GM19467 (cell line): Measurements from ENCODE around the gene LPP.

Experiments
- ATAC-seq: cut with Tn5 transposase; IDR thresholded peaks from one replicate; pipeline ENCODE4 v1.9.1; 2021; ENCODE audit warnings: mild to moderate bottlenecking, moderate library complexity; ENCODE audit not compliant: unreplicated experiment

The LPP gene

DNA sequence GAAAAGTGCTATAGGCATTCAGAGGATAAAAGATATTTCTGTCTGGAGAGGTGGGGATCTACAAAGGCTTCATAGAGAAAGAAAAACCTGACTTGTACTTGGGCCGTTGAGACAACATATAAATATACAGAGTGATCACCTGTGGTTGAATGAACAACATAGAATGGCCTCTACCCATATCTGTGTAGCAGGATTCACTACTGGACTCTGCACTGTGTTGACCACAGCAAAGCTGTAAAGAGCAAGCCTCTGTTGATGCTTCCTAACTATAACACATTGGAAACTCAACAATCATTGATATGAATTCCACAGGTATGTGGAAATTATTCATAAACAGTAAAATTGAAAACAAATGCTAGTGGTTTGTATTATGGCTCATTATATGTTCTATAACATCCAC lies 19.1 kb upstream of the LPP start:
- no peak for ATAC-seq

- ATAC-seq = no peak
Measured at GRCh38 chr3:188135271-188135670, 18.7 kb upstream of the LPP start.

DNA sequence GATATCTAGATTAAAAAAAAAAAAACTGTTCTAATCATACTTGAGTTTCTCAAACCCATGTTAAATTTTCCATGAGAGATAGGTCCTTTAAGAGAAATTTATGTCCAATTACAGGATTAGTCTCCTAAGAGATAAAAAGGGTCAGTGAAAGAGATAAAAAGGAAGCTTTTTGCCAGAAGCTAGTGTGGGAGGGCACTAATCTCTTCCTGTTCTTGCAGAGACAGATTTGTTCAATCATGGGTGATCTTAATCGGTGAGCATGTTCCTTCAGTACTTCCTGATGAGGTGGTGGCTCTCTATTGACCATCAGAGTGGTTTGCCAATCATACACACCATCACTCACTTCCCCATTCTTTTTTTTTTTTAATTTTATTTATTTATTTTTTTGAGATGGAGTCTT lies 16.9 kb upstream of the LPP start:
- no peak for ATAC-seq

DNA sequence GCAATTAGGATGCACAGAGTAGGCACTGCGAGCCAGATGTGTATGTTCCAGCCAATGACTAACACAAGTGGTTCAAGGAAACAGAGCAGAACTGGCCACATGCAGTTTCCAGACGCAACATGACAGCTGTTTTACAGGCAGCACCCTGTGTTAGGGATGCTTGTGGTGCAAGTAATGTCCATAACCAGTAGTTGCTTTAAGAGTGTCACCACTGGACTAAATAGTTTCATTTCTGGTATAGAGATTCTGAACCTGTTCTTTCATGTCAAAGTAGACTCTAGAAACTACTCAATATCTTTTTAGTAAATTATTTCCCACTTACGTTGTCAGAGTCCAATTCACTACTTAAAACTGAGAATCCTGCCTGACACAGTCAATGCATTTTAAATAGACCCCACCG lies 14.5 kb upstream of the LPP start:
- no peak for ATAC-seq

DNA sequence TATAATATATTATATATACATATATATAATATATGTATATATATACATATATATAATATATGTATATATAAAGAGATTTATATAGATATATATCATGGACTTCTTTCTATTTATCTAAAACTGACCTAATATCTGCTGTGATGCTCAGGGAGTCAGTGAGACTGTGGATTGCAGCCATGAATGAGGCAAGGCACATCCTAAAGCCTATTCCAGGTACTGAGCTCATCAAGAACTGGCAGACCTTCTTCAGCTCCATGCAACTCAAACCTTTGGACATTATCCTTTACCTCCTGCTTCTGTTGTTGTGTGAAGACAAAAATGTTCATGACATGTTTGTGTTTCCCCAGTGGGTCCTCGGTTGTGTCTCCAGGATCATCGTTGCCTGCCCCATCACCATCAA lies 7.7 kb upstream of the LPP start:
- ATAC-seq = no peak

- no peak for ATAC-seq
Measured at GRCh38 chr3:188147782-188148181, 6.2 kb upstream of the LPP start.

- no peak for ATAC-seq
Measured at GRCh38 chr3:188148318-188148717, 5.6 kb upstream of the LPP start.

DNA sequence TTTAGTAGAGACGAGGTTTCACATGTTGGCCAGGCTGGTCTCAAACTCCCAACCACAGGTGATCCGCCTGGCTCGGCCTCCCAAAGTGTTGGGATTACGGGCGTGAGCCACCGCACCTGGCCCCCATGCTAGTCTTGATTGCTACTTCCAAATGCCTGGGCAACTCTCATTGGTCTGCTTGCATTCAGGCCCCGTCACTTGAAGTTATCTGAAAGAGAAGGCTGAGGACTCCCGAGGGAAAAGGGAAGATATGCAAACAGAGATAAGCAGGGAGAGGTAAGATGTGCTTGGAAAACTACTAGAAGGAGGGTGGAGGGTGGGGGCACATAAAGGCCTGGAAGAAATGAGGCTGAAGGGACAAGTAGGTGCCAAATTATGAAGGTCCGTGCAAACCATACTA lies 4.4 kb upstream of the LPP start:
- ATAC-seq = no peak

- no peak for ATAC-seq
Measured at GRCh38 chr3:188150982-188151381, 3.0 kb upstream of the LPP start.

DNA sequence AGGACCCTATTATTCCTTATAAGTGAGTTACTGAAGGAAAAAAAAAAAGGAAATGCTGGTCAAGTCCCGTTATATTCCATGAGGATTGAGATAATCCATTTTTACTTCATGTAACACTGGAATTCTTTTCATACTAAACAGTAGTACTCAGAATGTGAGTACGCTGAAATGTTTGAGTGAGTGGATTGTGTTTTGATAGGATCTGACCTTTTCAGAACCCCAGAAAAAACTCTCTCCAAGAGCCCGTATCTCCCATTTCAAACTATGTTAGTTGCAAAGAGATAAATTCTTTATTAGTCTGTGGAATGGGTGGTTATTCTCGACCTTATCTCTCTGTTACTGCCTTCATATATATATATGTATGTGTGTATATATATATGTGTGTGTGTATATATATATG lies 2.5 kb upstream of the LPP start:
- no peak for ATAC-seq

GRCh38 chr3:188152660-188153436 lies 1.1 kb upstream of the LPP start:
- ATAC-seq = no peak

DNA sequence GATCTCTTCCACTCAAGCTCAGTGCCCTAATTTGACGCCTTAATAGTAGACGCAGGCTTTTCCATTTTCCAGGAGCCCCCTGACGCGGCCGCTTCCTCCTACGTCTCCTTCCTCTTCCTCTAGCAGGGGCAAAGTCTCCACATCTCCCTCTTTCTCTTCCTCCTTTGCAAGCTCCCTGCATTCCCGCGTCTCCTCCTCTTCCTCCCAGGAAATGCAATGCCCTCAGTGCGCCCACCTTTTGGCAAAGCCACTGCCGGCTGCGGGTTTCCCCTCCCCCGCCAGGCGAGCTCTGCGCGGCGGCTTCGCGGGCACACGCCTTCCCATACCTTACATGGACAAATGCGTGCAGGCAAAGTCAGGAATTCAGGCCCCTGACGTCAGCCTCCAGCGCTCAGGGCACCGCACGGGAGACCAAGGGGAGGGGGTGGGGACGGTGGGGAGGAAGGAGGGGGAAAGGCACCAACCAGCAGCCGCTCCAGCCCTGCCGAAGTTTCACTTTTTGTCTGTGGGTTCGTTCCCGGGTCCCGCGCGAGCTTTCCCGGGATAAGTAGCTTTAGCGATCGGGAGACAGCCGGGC lies 432 bp upstream of the LPP start:
- no peak for ATAC-seq

DNA sequence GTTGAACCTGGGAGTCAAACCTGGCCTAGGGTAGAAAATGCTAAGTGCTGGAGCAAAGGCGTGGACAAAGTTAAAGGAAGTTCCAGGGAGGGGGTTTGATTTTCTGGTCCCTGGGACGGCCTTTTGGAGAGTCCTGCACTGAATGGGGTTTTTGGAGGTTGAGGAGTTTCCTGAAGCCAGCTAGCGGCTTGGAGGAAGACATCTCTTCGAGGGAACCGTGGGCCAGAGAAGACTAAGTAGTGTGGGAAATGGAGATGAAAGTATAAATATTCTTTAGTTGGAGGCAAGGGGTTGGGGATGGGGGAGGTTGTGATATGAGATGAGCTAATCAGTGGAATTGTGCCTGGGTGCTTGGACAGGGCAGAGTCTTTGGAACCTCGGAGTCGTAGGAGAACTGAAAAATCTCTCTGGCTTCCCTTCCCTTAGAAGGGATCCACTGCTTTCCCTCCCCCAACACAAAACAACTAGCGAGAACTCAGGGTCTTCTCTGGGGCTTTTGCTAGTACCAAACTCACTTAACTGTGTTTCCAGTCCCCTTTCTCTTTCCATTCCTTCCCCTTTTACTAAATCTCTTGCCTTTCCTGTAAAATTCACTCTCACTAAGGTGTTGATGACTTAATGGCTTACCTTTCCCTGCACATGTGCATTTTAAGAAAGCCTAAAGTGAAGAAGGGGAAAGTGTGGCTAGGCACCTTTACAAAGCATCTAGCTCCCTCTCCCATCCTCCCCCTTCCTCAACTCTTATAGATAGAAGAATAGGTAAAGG lies 1.0 kb downstream of the LPP start:
- no peak for ATAC-seq

GRCh38 chr3:188156056-188156455 lies 2.1 kb downstream of the LPP start:
- no peak for ATAC-seq

- no peak for ATAC-seq
Measured at GRCh38 chr3:188157407-188157806, 3.5 kb downstream of the LPP start.

DNA sequence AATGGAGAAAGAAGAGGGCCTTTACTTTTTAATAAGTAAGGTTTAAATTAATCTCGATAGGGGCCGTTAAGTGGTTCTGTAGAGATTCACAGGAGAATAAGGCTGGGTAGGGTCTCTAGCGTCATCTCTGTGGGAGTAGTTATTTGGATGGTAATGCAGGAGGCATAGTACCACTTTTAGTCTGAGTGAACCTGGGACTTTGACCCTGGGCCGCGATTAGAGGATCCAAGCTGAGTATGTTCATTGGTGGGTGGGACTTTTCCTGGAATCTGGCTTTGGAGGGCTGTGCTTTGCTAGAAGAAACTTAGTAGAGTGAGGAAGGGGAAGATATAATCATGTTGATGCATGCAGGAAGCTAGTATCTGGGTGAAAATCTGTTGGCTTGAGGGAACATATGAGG lies 4.0 kb downstream of the LPP start:
- no peak for ATAC-seq

DNA sequence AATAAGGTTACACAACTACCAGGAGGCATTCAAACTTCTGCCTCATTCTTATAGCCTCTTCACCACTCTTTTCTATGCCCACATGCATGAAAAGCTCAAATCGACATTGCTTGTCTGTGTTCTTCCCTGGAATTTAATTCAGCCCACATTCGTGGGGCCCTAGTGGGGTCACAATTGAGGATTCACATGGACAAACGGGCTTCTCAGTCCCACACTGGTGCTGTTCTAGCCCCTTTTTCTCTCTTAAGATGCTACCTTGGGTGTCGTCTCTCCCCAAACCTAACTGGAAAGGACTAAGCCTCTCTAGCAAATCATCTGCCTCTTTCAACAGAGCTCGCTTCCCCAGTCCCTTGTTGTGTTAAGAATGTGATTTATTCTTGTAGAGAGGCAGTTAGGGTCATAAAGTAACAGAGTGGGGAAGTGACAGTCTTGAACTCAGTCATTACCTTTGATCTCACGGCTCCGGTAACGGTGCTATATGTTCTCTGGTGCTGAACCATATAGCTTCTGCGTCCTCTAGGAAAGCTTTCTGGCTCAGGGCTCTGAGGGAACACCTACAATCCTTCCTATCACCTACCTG lies 4.9 kb downstream of the LPP start:
- ATAC-seq = no peak

GRCh38 chr3:188160751-188161150 lies 6.8 kb downstream of the LPP start:
- ATAC-seq = no peak

GRCh38 chr3:188164248-188164687 lies 10.3 kb downstream of the LPP start:
- ATAC-seq = no peak

DNA sequence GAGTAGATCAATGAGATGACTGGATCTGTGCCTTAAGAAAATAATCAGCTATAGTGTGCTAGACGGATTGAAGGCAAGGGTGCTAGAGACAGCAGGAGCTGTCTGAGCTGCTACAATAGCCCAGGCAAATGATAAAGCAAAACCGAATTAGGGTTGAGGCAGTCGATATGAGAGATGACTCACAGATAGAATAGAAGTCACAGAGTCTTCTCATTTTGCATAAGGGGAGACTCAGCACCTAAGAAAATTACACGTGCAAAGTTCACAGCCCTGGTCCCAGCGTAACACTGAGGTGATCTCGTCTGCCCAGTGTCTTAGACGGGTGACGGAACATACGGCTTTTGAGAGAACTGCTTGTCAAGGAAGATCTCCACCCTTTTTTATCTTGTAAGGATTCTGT lies 11.6 kb downstream of the LPP start:
- no peak for ATAC-seq

DNA sequence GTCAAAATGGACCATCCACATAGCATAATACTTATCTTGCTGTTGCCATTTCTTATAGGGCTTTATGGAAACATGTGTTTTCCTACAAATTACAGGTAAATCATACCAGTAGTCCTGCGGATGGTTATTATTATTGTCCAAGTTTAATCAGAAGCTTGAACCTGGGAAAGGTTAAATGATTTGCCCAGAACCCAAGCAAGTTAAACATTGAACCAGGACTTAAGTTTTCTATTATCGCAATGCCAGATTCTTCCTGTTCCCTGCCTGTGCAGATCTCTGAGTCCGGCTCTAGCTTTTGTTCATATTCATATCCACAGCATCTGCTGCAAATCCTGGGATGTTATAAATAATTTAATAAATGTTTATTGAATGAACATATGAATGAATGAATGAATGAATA lies 12.5 kb downstream of the LPP start:
- no peak for ATAC-seq

GRCh38 chr3:188168186-188168585 lies 14.2 kb downstream of the LPP start:
- no peak for ATAC-seq
